NCI-H69 (cell line): ENCODE measurements around the gene EEF1AKMT4.

Experiments used
- DNase-seq: peaks from one replicate; lab custom pipeline; 2025; lab: John Stamatoyannopoulos, UW

EEF1AKMT4 gene

GRCh38 chr3:184298759-184299487 is 49.5 kb downstream of the EEF1AKMT4 start, which contains the start of gene PSMD2:
Gene PSMD2 (plus strand): TSS chr3:184299241. CDS start chr3:184299267, 26 bp downstream.
- DNase-seq: peak; percentile 99

GRCh38 chr3:184299488-184300377 is 50.3 kb downstream of the EEF1AKMT4 start:
- peak; percentile 42 for DNase-seq

GRCh38 chr3:184300378-184300720 is 50.9 kb downstream of the EEF1AKMT4 start:
- DNase-seq: no peak

GRCh38 chr3:184305577-184305976 is 56.1 kb downstream of the EEF1AKMT4 start:
- no peak for DNase-seq

GRCh38 chr3:184306341-184306972 is 57.0 kb downstream of the EEF1AKMT4 start:
- DNase-seq: no peak

- DNase-seq: no peak
Measured at GRCh38 chr3:184307915-184308314, 58.4 kb downstream of the EEF1AKMT4 start.
